Ureter (tissue), 1 donor: ENCODE data around the gene PKMYT1. TPM values are rescaled to one million over a fixed set of nuclear protein-coding genes. Genes with fewer than 3 reads are reported as not detected.

Experiments used
- DNase-seq: peaks from one replicate; pipeline ENCODE4 v3.0.0-alpha.2; 2020; ENCODE audit warnings: low spot score
- total RNA-seq: library from RNA; stranded (reverse); gene quantifications from one replicate; pipeline ENCODE4 v1.2.4, GENCODE V29; 2023
- donor health status: DM: yes; HTN: yes; CAD: no.

The PKMYT1 gene
- 2.2 TPM for total RNA-seq

DNA sequence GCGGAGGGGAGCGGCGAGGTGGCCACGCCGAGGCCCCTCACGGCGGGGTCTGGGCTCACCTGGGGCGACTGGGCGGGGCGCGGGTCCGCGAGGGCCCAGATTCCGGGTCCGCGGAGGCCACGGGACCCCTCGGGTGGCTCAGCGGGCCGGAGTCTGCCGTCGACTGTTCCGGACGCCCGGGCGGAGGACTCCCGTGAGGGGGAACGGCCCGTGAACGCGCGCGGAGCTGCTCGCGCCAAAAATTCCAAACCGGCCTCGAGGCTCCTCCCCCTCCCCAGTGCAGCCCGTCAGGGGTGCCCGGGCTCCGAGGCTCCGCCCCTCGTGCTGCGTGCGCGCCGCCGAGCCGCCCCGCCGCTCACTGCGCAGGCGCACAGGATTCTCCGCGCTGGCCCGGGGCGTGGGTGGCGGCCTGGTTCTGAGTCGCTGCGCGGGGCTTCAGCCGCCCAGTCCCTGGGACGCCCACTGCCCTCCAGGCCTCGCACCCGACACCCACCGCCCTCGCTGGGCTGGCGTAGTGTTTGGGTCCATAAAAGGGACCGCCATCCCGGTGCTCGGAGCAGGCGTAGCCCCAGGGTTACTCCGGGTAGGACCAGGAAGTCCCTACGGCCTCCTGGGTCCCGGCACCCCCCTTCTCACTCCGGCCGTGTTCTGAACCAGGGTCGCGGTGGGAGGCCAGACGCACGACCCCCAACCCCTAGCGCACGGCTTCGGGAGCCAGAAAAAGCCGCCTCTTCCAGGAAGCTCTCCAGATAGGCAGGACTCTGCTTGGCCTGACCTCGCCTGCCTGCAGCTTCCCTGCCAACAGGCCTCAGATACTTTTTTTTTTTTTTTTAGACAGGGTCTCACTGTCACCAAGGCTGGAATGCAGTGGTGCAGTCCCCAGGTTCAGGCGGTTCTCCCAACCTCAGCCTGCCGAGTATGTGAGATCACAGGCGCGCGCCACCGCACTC is at the start of gene PKMYT1:
PKMYT1 (minus strand) TSS at position 220 of the 950 bp plus-strand sequence. CDS start 789 bp downstream, outside the sequence.
- DNase-seq: peak; percentile 91

- no peak for DNase-seq
Observed at GRCh38 chr16:3029491-3030221, 49.4 kb upstream of the PKMYT1 start.

- DNase-seq: no peak
Observed at GRCh38 chr16:3028716-3029319, 48.6 kb upstream of the PKMYT1 start.

GRCh38 chr16:3027983-3028715 is 47.9 kb upstream of the PKMYT1 start:
- peak; percentile 80 for DNase-seq

DNA sequence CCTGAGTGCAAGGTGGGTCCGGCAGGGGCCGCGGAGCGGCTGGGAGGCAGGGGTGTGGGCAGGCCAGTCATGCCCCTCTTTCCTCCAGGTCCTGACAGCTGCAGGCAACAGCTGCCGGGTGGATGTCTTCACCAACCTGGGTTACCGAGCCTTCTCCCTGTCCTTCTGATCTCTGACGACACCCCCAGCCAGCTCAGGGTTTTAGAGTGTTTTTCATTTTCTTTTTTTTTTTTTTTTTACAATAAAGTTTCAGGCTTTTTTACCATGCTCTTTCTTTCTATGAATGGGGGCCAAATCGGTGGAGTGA is 47.2 kb upstream of the PKMYT1 start:
- DNase-seq: no peak

- no peak for DNase-seq
Observed at GRCh38 chr16:3026609-3027488, 46.6 kb upstream of the PKMYT1 start.

GRCh38 chr16:3026003-3026378 is 45.7 kb upstream of the PKMYT1 start:
- DNase-seq: no peak

- no peak for DNase-seq
Observed at GRCh38 chr16:3025032-3026002, 45.1 kb upstream of the PKMYT1 start.

DNA sequence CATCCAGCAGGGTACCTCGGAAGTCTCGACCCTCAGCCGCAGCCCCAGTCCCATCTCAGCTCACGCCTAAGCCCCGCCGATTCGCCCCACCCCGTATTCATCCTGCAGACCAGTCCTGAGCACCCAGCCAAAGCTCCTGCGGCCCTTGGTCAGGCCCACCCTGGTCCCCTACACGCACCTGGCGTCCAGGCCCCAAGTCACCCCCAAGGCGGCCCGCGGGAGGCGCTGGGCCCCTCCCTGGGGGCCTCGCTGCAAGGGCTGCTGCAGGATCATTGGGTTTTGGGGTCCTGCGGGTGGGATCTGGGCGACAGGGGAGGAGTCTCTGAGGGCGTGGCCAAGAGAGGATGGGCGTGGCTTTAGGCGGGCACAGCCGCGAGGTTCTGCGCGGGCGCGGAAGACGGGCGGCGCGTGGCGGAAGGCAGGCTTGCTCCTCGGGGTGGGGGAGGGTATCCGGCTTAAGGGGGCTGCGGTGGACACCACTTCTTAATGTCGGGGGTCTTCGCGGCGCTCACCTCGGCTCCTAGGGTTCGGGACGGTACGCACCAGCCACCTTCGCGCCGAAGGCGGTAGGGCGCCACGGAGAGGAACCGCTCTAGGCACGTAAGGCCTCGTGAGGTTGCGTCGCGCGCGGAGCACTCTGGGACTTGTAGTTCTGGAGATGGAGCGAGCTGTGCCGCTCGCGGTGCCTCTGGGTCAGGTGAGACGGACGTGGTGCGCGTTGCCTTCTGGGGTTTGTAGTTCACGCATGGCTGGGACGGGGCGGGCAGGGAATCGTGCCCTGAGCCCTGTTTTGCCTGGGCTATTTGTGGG is 43.6 kb upstream of the PKMYT1 start, which contains the start of the genes HCFC1R1 and THOC6:
HCFC1R1 (minus strand) TSS at position 274 of the 810 bp plus-strand sequence; CDS start at position 273, 1 bp downstream.
THOC6 (plus strand) TSS at position 367 of the 810 bp plus-strand sequence; CDS start at position 659, 292 bp downstream.
- DNase-seq: peak; percentile 98

GRCh38 chr16:3023415-3023668 is 43.1 kb upstream of the PKMYT1 start:
- no peak for DNase-seq

- DNase-seq: no peak
Observed at GRCh38 chr16:3022684-3023414, 42.6 kb upstream of the PKMYT1 start.

DNA sequence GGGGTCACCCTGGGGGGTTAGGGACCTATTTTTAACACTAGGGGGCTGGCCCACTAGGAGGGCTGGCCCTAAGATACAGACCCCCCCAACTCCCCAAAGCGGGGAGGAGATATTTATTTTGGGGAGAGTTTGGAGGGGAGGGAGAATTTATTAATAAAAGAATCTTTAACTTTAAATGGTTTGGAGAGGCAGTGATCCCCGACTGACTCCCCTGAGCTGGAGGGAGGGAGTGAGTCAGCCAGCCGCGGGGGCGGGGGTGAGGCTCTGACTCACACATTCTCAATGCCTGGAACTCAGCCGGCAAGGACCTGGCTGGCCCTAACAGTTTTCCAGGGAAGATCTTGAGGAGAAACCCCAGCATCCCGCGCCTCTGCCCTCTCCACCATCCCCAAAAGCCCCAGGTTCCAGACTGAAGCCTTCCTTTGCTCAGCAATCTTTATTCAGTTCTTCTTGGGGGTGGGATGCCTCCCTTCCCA is 42.0 kb upstream of the PKMYT1 start:
- peak; percentile 93 for DNase-seq

- peak; percentile 81 for DNase-seq
Observed at GRCh38 chr16:3021449-3022207, 41.4 kb upstream of the PKMYT1 start.

DNA sequence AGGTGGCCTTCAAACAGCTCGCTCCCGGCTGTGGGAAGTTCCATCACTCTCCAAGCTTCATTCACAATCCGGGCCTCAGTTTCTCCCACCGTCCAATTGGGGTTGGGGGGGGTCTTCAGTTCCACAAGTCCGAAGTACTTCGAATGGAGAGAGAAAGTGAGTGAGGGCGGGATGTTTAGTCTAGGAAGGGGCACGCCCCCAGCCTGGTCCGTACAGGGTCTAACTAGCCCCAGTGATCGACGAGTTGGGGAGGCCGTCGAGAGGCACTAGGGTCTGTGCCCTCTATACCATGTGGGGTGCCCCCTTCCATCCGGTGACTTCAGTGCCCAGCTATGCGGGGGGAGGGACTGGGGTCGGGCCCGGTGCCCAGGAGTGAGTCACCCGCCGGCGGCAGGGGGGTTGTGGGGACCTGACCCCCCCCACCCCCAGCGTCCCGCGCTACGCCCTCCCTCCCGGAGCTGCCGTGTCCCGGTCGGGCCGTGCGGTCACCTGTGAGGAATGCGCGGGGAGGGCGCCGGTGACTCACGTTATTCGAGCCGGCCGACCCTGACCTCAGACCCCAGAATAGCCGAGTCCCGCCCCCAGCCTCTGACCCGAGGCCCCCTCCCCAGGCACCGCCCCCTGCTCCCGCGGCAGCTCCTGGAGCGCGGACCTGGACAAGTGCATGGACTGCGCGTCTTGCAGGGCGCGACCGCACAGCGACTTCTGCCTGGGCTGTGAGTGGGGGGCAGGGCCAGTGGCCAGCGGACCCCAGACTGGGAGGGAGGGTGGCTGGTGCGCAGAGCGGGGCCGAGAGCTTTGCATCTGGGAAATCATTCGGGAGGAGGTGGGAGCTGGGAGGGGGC is 40.6 kb upstream of the PKMYT1 start:
- DNase-seq: peak; percentile 88

DNA sequence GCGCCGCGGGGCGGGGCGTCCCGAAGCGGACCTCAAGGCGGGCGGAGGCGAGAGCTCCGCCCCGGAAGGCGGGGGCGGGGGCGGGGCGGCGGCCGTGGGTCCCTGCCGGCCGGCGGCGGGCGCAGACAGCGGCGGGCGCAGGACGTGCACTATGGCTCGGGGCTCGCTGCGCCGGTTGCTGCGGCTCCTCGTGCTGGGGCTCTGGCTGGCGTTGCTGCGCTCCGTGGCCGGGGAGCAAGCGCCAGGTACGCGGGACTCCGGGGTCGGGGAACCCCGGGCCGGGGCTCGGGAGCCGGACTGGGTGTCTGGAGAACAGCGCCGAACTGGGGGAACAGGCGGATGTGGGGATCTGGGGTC is 40.0 kb upstream of the PKMYT1 start, which contains the start of gene TNFRSF12A:
TNFRSF12A (plus strand) TSS at position 122 of the 357 bp plus-strand sequence; CDS start at position 152, 30 bp downstream.
- peak; percentile 77 for DNase-seq

GRCh38 chr16:3019594-3020246 is 39.5 kb upstream of the PKMYT1 start:
- DNase-seq: no peak
